Prostate gland (tissue), 2 donors: ENCODE measurements around the gene MPHOSPH9. TPM values are rescaled to one million over a fixed set of nuclear protein-coding genes. Genes with fewer than 3 reads are reported as not detected.

Experiments used
- DNase-seq: peaks from one replicate; pipeline ENCODE4 v3.0.0-alpha.2; 2019; ENCODE audit warnings: low spot score
- H3K27ac ChIP-seq, 2 donors: fragments of 200-600 bp; sonication (generic); 2 replicates each; pipeline ENCODE4 v1.5.1; 2017 to 2019
- H3K27me3 ChIP-seq: fragments of 200-600 bp; sonication (generic); replicated peaks from 2 replicates; pipeline ENCODE4 v1.5.1; 2019; ENCODE audit not compliant: insufficient read depth
- H3K36me3 ChIP-seq, 2 donors: fragments of 200-600 bp; sonication (generic); 1 replicate in 1 of 2; 2 replicates in 1 of 2; pipeline versions ENCODE4 v1.5.1 to v1.8.1; 2017 to 2019
- H3K4me1 ChIP-seq: fragments of 200-600 bp; sonication (generic); replicated peaks from 2 replicates; pipeline ENCODE4 v1.5.1; 2019
- H3K4me3 ChIP-seq, 2 donors: fragments of 200-600 bp; sonication (generic); 2 replicates each; pipeline ENCODE4 v1.5.1; 2017 to 2019
- H3K9me3 ChIP-seq: fragments of 200-600 bp; sonication (generic); 2 replicates; pipeline ENCODE4 v1.5.1; 2017
- POLR2A ChIP-seq: fragments of 450-650 bp; IDR thresholded peaks from one replicate; pipeline ENCODE4 v1.6.1; 2016; ENCODE audit warnings: antibody characterized with exemption, mild to moderate bottlenecking
- POLR2AphosphoS5 ChIP-seq: sonication (generic); formaldehyde crosslinking; IDR thresholded peaks from one replicate; pipeline ENCODE4 v1.6.1; 2017; ENCODE audit warnings: antibody characterized with exemption
- WGBS: methylation state at CpG from one replicate; pipeline ENCODE4 v1.1.5; 2018; 5-methylcytosine and 5-hydroxymethylcytosine counted together
- intact Hi-C: fragments of 100-400 bp; cut with DNase I; formaldehyde crosslinking; loops from one replicate; pipeline ENCODE4 v1.14.2; 2022
- total RNA-seq, 2 donors: library from RNA; depleted of rRNA; stranded (reverse); fragments of >200 nt; gene quantifications; one replicate each; pipeline ENCODE4 v1.1.0, GENCODE V29; 2016
- TF ChIP-seq, protein P1 (sequence below), 4 experiments: fragments of 200-600 bp in 2 of 4; fragments of 450-650 bp in 2 of 4; sonication (generic) in 2 of 4; IDR thresholded peaks; 1 replicate in 3 of 4; 2 replicates in 1 of 4; pipeline ENCODE4 v1.5.1; 2016 to 2019; ENCODE audit warnings: antibody characterized with exemption in 4 of 4, mild to moderate bottlenecking in 2 of 4, moderate library complexity in 2 of 4

Gene MPHOSPH9
- total RNA-seq, 2 donors from 2014 or later: 24.3 to 25.0 TPM

GRCh38 chr12:123269395-123269892 lies 36.5 kb upstream of the MPHOSPH9 start:
- 3% methylated on average over 25 of the region's 32 CpGs for WGBS
- H3K36me3 ChIP-seq: peaks cover 4 to 6% of the 10 kb centered on the region in 2 donors
- intact Hi-C loops: loop anchor here (5.0 kb wide), 1 partner anchor 333 kb away; the partner anchor contains the start of gene DDX55
- H3K4me1 ChIP-seq: peaks cover 11% of the 10 kb centered on the region
- no peaks in the 10 kb centered on the region for H3K27me3 ChIP-seq
- H3K27ac ChIP-seq: peak overlapping the region; percentile 86 to 88
- TF ChIP-seq POLR2A (no peak), POLR2AphosphoS5 (no peak)
- TF ChIP-seq, protein P1, sequence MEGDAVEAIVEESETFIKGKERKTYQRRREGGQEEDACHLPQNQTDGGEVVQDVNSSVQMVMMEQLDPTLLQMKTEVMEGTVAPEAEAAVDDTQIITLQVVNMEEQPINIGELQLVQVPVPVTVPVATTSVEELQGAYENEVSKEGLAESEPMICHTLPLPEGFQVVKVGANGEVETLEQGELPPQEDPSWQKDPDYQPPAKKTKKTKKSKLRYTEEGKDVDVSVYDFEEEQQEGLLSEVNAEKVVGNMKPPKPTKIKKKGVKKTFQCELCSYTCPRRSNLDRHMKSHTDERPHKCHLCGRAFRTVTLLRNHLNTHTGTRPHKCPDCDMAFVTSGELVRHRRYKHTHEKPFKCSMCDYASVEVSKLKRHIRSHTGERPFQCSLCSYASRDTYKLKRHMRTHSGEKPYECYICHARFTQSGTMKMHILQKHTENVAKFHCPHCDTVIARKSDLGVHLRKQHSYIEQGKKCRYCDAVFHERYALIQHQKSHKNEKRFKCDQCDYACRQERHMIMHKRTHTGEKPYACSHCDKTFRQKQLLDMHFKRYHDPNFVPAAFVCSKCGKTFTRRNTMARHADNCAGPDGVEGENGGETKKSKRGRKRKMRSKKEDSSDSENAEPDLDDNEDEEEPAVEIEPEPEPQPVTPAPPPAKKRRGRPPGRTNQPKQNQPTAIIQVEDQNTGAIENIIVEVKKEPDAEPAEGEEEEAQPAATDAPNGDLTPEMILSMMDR (IDR thresholded peaks at IDR 0.05): no peak
- H3K9me3 ChIP-seq: no peaks in the 10 kb centered on the region
- DNase-seq: peak; percentile 62
- H3K4me3 ChIP-seq: peak overlapping the region; percentile 78 to 81

DNA sequence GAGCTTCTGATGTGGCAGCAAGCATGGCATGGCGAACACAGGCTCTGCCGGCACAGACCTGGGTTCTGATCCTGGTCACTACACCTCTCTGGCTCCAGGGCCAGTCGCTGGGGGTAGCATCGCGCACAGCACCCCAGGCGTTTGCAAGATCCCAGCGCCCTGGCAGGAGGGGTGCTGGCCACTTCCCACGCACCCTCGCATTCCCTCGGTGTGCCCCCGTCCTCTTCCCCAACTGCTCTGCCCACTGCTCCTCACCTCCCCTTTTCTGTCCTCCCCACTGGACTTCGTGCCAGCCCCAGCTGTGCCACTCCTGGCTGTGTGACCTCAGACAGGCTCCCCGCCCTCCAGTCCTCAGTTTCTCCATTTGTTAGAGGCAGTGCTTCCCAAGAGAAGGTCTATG lies 35.9 kb upstream of the MPHOSPH9 start:
- Histone ChIP-seq H3K36me3 (peaks cover 4 to 6% of the 10 kb centered on the region in 2 donors), H3K4me3 (no peak overlapping the region)

DNA sequence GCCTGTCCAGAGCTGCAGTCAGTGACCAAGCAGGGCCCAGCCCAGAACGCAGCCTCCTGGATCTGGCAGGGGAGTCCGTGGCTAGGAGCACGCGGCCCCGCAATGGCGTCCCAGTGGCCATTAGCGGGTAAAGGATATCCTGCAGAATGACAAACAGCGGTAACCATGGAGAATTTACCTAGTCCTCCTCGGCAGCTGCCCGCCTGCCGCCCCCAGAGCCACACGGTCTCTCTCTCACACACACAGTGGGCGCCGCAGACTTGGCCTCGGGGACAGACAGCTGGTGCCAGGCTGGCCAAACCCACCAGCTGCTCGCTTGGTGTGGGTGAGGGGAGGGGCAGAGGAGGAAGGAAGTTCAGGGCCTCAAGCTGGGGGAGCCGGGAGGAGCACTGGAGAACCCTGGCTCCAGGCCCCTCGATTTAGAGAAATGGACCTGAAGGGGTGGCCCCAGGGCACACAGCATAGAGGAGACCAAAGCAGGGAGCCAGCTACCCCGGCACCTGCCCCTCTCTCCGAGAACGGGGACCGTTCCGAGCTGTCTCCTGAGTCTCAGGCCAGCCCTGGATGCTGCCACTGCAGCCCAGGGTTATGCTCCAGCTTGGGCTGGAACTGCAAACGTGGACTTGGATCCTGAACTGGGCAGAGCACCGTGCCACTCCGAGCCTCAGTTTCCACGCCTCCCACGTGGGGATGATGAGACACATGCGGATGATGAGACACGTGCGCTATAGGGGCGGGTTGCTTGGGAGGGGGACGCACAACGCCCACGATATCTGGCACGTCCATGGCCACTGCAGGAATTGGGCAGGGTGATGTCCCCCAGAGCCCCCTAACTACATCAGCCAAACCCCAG lies 35.3 kb upstream of the MPHOSPH9 start:
- 42% methylated on average over 36 of the region's 36 CpGs for WGBS
- intact Hi-C loops: loop anchor here (5.0 kb wide), 1 partner anchor 334 kb away; the partner anchor contains the start of gene DDX55
- Histone ChIP-seq H3K9me3 (no peaks in the 10 kb centered on the region), H3K4me1 (peaks cover 11% of the 10 kb centered on the region), H3K27me3 (no peaks in the 10 kb centered on the region), H3K4me3 (no peak overlapping the region), H3K27ac (peak overlapping the region; percentile 43 to 86), H3K36me3 (peaks cover 4 to 6% of the 10 kb centered on the region in 2 donors)
- TF ChIP-seq, protein P1 (IDR thresholded peaks at IDR 0.05): no peak
- TF ChIP-seq POLR2AphosphoS5 (no peak), POLR2A (no peak)
- no peak for DNase-seq

More for the DNA sequence above, 35.9 kb upstream of the MPHOSPH9 start:
- 66% methylated on average over 13 of the region's 13 CpGs for WGBS
- H3K27ac ChIP-seq: peak overlapping the region; percentile 86 to 88
- H3K4me1 ChIP-seq: peaks cover 11% of the 10 kb centered on the region
- H3K27me3 ChIP-seq: no peaks in the 10 kb centered on the region
- intact Hi-C loops: loop anchor here (5.0 kb wide), 1 partner anchor 333 kb away; the partner anchor contains the start of gene DDX55
- H3K9me3 ChIP-seq: no peaks in the 10 kb centered on the region
- no peak for DNase-seq
- TF ChIP-seq POLR2A (no peak), POLR2AphosphoS5 (no peak)
- TF ChIP-seq, protein P1 (IDR thresholded peaks at IDR 0.05): no peak

DNA sequence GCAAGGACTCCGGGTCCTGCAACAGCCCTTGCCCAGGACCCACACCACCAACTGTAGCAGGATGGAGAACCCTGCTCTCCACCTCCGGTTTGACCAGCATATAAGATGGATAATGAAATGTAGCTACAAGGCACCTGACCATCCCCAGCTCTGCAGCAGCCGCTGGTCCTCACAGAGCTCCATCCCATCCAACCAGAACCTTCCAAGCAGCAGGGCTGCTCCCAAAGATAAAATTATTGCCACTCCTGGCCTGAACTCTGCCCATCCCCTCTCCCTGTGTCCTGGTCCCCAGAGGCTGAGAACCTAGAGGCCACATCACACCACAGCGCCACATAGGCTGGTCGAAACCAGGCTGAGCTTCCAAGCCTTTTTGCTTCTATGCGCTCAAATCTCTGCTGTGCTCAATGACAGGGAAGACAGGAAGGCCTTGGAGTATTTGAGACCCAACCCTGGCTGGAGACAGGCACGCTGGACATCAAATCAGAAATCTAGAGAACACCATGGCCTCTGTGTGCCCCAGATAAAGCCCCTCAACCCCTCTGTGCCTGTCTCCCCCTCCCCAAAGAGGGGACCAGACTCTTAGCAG lies 34.5 kb upstream of the MPHOSPH9 start:
- intact Hi-C loops: loop anchor here (5.0 kb wide), 1 partner anchor 335 kb away; the partner anchor contains the start of gene DDX55
- Histone ChIP-seq H3K9me3 (no peaks in the 10 kb centered on the region), H3K36me3 (peaks cover 4 to 6% of the 10 kb centered on the region in 2 donors), H3K27me3 (no peaks in the 10 kb centered on the region), H3K4me3 (no peak overlapping the region), H3K4me1 (peaks cover 11% of the 10 kb centered on the region), H3K27ac (peak overlapping the region; percentile 2 to 43)
- TF ChIP-seq POLR2A (no peak), POLR2AphosphoS5 (no peak)
- TF ChIP-seq, protein P1 (IDR thresholded peaks at IDR 0.05): no peak
- no peak for DNase-seq
- WGBS: 87% methylated on average over 7 of the region's 7 CpGs
